OCI-LY1 (cell line): Measurements from ENCODE around the gene PGAP1.

Experiments
- H2AFZ ChIP-seq: fragments of 200-600 bp; sonication (generic), shearing (Covaris generic); 2 replicates; pipeline ENCODE4 v1.6.0; 2014; ENCODE audit warnings: antibody characterized with exemption, mild to moderate bottlenecking, low read length
- H3F3A ChIP-seq: fragments of 200-600 bp; sonication (generic), shearing (Covaris generic); 2 replicates; pipeline ENCODE4 v1.6.0; 2014; ENCODE audit warnings: mild to moderate bottlenecking, antibody characterized with exemption, low read length, moderate library complexity; ENCODE audit not compliant: insufficient read depth
- H3K27ac ChIP-seq: fragments of 200-600 bp; sonication (generic); 2 replicates; pipeline ENCODE4 v1.5.1; 2014; ENCODE audit warnings: low read length, mixed run types, mild to moderate bottlenecking, low read depth; ENCODE audit not compliant: poor library complexity, severe bottlenecking
- H3K27me3 ChIP-seq: fragments of 200-600 bp; sonication (generic); 2 replicates; pipeline ENCODE4 v1.6.0; 2014; ENCODE audit warnings: antibody characterized with exemption, mild to moderate bottlenecking, low read length, moderate library complexity; ENCODE audit not compliant: insufficient read depth
- H3K36me3 ChIP-seq: fragments of 200-600 bp; sonication (generic); 2 replicates; pipeline ENCODE4 v1.6.1; 2014; ENCODE audit warnings: mild to moderate bottlenecking, antibody characterized with exemption, low read length, moderate library complexity, mixed read lengths; ENCODE audit not compliant: insufficient read depth
- H3K4me1 ChIP-seq: fragments of 200-600 bp; sonication (generic); 2 replicates; pipeline ENCODE4 v1.5.1; 2014; ENCODE audit warnings: mild to moderate bottlenecking, low read length, moderate library complexity; ENCODE audit not compliant: insufficient read depth, severe bottlenecking
- H3K4me2 ChIP-seq: fragments of 200-600 bp; sonication (generic), shearing (Covaris generic); 2 replicates; pipeline ENCODE4 v1.6.1; 2014; ENCODE audit warnings: low read length
- H3K4me3 ChIP-seq: fragments of 200-600 bp; sonication (generic); 2 replicates; pipeline ENCODE4 v1.5.1; 2014; ENCODE audit warnings: low read length, low read depth, mild to moderate bottlenecking, mixed read lengths; ENCODE audit not compliant: poor library complexity, severe bottlenecking
- H3K79me2 ChIP-seq: fragments of 200-600 bp; shearing (Covaris generic); 2 replicates; pipeline ENCODE4 v1.6.1; 2016; ENCODE audit warnings: mixed run types, low read length, mixed read lengths; ENCODE audit not compliant: insufficient read depth
- H3K9ac ChIP-seq: fragments of 200-600 bp; sonication (generic), shearing (Covaris generic); 2 replicates; pipeline ENCODE4 v1.6.1; 2014; ENCODE audit warnings: mild to moderate bottlenecking, low read length, mixed read lengths
- H3K9me2 ChIP-seq: fragments of 200-600 bp; sonication (generic), shearing (Covaris generic); 2 replicates; pipeline ENCODE4 v1.6.1; 2014; ENCODE audit warnings: low read depth, mild to moderate bottlenecking, low read length, mixed read lengths
- H3K9me3 ChIP-seq: fragments of 200-600 bp; shearing (Covaris generic); 2 replicates; pipeline ENCODE4 v1.6.1; 2014; ENCODE audit warnings: low read length, mixed read lengths
- H4K20me1 ChIP-seq: fragments of 200-600 bp; sonication (generic), shearing (Covaris generic); 2 replicates; pipeline ENCODE4 v1.6.0; 2016; ENCODE audit warnings: mild to moderate bottlenecking, low read length; ENCODE audit not compliant: insufficient read depth
- CTCF ChIP-seq: fragments of 200-600 bp; sonication (generic), shearing (Covaris generic); IDR thresholded peaks from 2 replicates; pipeline ENCODE4 v1.5.1; 2017; ENCODE audit warnings: mild to moderate bottlenecking, antibody characterized with exemption, low read length, moderate library complexity, mixed read lengths
- EZH2 ChIP-seq: fragments of 200-600 bp; sonication (generic), shearing (Covaris generic); IDR thresholded peaks from 2 replicates; pipeline ENCODE4 v1.8.0; 2017; ENCODE audit warnings: borderline replicate concordance, mixed run types, mild to moderate bottlenecking, antibody characterized with exemption, low read length, moderate library complexity, mixed read lengths

Gene PGAP1

GRCh38 chr2:196823750-196824522 lies 102.6 kb downstream of the PGAP1 start:
- TF ChIP-seq CTCF (no peak), EZH2 (no peak)
- Histone ChIP-seq H4K20me1 (no peaks in the 10 kb centered on the region), H3K27ac (no peak overlapping the region), H3K27me3 (no peaks in the 10 kb centered on the region), H2AFZ (no peak overlapping the region), H3K4me2 (no peak overlapping the region), H3F3A (no peaks in the 10 kb centered on the region), H3K9ac (no peak overlapping the region), H3K4me3 (no peak overlapping the region), H3K36me3 (no peaks in the 10 kb centered on the region), H3K79me2 (no peaks in the 10 kb centered on the region), H3K4me1 (no peaks in the 10 kb centered on the region), H3K9me2 (no peaks in the 10 kb centered on the region), H3K9me3 (no peaks in the 10 kb centered on the region)

GRCh38 chr2:196821195-196821594 lies 105.3 kb downstream of the PGAP1 start:
- H3K4me3 ChIP-seq = no peak overlapping the region
- H3K27me3 ChIP-seq = no peaks in the 10 kb centered on the region
- no peaks in the 10 kb centered on the region for H3K36me3 ChIP-seq
- no peaks in the 10 kb centered on the region for H3K9me2 ChIP-seq
- H3K27ac ChIP-seq = no peak overlapping the region
- H3K79me2 ChIP-seq = no peaks in the 10 kb centered on the region
- H3F3A ChIP-seq = no peaks in the 10 kb centered on the region
- no peaks in the 10 kb centered on the region for H3K9me3 ChIP-seq
- H3K4me2 ChIP-seq = no peak overlapping the region
- H3K9ac ChIP-seq = no peak overlapping the region
- H4K20me1 ChIP-seq = no peaks in the 10 kb centered on the region
- H2AFZ ChIP-seq = no peak overlapping the region
- no peak for TF ChIP-seq EZH2
- TF ChIP-seq CTCF = no peak
- no peaks in the 10 kb centered on the region for H3K4me1 ChIP-seq

GRCh38 chr2:196809260-196809659 lies 117.2 kb downstream of the PGAP1 start, which contains the start of gene C2orf66:
Gene C2orf66, minus strand, starts transcription at chr2:196809355. Its CDS starts 19 bp downstream, at chr2:196809336.
- Histone ChIP-seq H3K27ac (no peak within 1 kb of the TSS), H3K79me2 (no peaks in the 10 kb centered on the region), H4K20me1 (no peaks in the 10 kb centered on the region), H2AFZ (no peak within 1 kb of the TSS), H3F3A (no peaks in the 10 kb centered on the region), H3K4me2 (no peak within 1 kb of the TSS), H3K4me1 (no peaks in the 10 kb centered on the region), H3K27me3 (no peaks in the 10 kb centered on the region; the same call in 1 of the 2 replicates), H3K9ac (no peak within 1 kb of the TSS), H3K4me3 (no peak within 1 kb of the TSS), H3K36me3 (no peaks in the 10 kb centered on the region), H3K9me2 (no peaks in the 10 kb centered on the region), H3K9me3 (no peaks in the 10 kb centered on the region)
- TF ChIP-seq CTCF = no peak
- TF ChIP-seq EZH2 = no peak
